Measurements from ENCODE around the gene ALPL.

Gene ALPL

GRCh38 chr1:21596174-21596573, 87.0 kb downstream of the ALPL start:
- DNase-seq = no peak

GRCh38 chr1:21596628-21597027, 87.4 kb downstream of the ALPL start:
- DNase-seq = no peak

DNA sequence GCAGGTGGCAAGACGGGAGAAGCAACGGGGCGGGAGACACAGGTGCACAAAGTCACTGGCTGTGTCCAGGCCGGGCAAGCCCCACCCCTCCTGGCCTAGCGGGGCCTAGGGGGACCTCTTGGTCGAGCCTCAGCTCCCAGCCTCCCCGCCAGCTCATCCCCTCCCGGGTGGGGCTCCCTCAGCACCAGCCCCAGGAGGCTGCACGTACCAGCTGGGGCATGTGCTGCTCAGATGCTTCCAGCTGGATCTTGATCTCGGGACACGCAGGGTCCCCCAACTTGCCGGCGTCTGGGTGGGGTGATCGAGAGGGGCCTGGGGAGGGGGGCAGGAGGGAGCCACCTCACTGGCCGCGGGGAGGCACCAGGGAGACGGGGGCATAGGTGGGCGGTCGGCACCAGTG, 88.5 kb downstream of the ALPL start:
- no peak for DNase-seq

GRCh38 chr1:21598417-21598816, 89.2 kb downstream of the ALPL start:
- DNase-seq = no peak

DNA sequence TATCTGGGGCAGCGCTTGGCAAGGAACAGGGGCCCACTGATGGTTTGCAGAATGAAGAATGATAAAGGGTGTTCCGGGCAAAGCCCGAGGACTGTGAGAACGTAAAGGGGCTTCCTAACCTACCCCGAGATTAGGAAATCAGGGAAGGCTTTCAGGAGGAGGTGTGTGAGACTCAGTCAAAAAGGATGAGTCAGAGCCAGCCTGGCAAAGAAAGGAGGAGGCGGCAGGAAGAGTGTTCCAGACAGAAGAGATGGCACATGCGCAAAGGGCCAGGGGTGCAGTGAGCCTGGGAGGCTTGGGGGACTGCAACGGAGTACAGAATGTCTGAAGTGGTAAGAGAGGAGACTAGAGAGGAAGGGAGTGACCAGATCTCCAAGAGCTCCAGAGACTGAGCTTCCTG, 89.7 kb downstream of the ALPL start:
- no peak for DNase-seq

DNA sequence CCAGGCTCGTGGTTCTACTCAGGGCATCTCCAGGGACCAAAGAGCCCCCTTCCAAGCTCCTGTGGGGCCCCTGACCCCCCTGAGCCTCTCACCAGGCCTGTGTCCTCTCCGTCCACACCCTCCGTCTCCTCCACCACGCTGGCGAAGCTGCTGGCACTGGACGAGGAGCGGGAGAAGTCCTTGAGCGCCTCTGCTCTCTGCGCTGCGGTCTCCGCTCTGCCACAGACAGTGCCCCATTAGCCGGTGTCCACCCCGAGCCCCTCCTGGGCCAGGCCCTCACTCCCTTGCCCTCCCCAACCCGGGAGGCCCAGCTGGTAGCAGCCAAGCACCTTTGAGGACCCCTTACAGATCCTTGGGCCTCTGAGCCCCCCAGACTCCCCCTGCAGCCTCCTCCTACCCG, 90.2 kb downstream of the ALPL start:
- DNase-seq = no peak

- no peak for DNase-seq
These were observed 92.2 kb downstream of the ALPL start for GRCh38 chr1:21601278-21602048.

DNA sequence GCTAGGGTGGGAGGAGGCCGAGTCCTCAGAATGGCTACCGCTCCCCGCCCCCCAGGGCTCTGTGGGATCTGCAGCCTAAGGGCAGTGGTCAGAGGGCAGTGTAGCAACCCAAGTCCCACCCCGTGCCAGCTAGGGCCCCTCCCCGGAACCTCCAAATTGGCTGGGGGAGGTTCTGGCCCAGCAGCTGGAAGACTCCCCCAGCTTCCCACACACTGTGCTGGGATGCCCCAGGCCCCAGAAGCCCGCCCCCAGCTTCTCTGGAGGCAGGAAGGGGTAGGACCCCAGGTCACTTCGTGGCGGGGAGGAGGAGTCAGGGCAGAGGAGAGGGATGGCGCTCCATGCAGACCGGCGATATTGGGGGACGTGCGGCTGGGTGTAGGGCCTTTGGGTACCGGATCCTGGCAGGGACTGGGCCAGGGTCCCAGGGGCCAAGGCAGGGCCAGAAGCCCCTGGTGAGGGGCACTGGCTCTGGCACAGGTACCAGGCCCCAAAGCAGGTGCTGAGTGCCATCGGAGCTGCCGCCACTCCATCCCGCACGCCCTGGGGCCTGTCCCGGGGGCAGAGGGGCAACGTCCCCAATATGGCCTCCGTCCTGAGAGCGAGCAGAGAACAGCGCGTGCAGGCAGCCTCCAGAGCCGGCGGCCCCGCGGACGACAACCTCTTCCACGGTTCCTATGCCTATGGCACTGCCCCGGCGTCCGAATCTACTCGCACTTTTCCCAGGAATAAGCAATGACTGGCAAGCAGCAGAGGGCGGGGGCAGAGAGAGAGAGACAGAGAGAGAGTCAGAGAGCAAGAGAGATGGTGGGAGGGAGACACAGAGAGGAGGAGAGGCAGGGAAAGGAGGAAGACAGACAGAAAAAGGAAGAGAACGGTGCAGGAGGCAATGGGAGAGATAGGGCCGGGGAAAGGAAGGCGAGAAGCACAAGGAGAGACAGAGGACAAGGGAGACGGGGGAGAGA, 94.2 kb downstream of the ALPL start:
- DNase-seq = no peak

DNA sequence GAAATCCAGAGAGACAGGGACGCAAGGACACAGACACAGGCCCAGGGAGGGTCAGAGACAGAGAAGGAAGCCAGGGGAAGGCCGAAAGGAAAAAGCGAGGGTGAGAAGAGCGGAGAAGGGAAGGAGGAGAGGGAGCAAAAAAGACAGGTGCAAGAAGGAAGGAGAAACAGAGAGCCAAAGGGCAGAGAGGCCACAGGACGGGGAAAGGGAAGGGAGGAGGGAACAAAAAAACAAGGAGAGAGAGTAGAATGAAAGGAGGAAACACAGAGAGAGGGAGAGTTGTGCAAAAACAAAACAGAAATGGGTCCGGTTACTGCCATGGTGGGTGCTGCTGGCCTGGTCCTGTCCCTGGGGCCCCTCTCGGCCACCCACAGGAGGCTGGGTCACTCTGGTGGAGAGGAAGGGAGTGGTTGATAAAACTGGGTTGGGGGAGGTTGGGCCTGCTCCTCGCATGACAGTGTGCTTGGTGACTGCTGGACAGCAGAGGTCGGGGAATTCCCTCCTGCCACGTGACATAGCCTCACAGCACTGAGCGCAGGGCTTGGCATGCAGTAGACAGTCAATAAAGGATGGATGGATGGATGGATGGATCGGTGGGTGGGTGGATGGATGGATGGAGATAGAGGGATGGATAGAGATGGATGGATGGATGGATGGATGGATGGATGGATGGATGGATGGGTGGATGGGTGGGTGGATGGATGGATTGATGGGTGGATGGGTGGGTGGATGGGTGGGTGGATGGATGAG, 95.2 kb downstream of the ALPL start:
- DNase-seq = no peak

- DNase-seq = no peak
These were observed 95.9 kb downstream of the ALPL start for GRCh38 chr1:21605012-21605715.

- DNase-seq = no peak
These were observed 96.9 kb downstream of the ALPL start for GRCh38 chr1:21605964-21606705.

GRCh38 chr1:21607549-21608529, 98.6 kb downstream of the ALPL start:
- DNase-seq = peak in 9 of 58 donors; percentile 12 to 56 (median 22)

DNA sequence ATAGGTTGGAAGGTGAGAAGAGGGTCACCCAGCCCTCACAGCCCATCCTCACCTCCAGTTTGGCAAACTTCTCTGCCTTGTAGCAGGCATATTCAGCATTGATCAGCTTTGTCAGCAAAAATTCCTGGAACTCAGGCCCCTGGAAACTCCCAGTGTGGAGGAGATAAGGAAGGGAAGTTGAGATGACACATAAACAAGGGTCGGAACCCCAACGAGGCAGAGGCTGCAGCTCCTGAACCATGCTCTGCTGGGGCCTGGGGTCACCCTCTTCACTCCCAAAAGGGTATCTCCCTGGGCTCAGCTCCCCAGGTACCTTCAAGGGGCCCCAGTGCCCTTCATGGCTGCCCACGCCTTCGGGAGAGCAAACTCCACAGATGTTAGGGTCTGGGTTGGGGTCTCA, 99.6 kb downstream of the ALPL start:
- no peak for DNase-seq

GRCh38 chr1:21610027-21610426, 100.8 kb downstream of the ALPL start:
- no peak for DNase-seq

- DNase-seq = no peak
These were observed 102.0 kb downstream of the ALPL start for GRCh38 chr1:21610989-21611785.

DNA sequence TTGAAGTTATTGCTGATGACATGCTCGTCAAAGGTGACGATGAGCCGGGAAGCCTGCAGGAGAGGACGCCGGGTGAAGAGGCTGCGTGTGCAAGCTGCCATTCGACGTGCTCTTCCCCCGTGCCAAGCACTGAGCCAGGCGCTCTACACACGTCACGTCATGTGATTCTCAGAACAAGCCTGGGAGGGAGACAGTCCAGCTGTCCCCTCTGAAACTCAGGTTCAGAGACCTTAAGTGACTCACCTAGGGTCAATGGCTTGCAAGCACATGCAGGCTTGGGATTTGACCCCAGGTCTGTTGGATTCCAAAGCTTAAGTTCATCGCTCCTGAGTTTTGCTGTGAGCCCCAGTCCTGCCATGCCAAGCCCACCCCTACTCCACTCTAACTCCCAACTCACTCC, 102.8 kb downstream of the ALPL start:
- DNase-seq = no peak

DNA sequence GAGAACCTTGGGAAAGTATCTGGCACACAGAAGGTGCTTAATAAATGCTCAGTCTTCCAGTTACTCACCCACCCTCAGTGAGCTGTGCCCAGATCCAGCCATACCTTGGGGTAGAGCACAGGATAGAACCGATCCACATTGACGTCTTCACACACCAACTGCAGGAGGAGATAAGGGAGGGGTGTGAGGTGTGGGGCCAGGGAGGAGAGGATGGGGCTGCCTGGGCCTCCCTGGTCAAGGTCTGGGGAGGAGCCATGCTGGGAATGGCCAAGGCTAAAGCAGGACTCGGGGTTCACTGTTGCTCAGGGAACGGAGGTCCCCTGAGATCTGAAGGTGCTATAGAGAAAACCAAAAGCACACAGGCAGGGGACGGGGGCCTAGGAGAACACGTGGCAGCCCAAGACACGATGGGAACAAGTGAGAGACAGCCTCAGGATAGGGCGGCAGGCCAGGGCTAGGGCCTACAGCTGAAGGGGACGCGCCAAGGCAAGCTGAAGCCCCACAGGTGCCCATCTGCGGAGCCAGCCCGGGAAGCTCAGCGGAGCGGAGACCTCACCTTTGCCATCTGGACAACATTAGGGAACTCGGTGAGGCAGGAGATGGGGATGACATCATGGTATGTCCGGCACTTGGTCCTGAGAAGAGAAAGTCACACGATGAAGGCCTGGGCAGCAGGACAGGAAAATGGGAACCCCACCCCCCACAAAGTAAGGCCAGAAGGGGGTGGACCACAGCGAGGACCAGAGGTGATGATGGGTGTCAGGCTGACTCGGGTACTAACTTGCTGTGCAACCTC, 104.0 kb downstream of the ALPL start:
- no peak for DNase-seq

All from anterior cingulate cortex (tissue), 58 donors.